Measurements from ENCODE around the gene RXRA. TPM values are rescaled to one million over a fixed set of nuclear protein-coding genes. Genes with fewer than 3 reads are reported as not detected.
A peak's percentile ranks its signal among the peaks of the same experiment; 100 is the strongest.

The RXRA gene
- total and polyA plus RNA-seq, 5 donors: 48.1 to 72.3 (median 62.2) TPM

DNA sequence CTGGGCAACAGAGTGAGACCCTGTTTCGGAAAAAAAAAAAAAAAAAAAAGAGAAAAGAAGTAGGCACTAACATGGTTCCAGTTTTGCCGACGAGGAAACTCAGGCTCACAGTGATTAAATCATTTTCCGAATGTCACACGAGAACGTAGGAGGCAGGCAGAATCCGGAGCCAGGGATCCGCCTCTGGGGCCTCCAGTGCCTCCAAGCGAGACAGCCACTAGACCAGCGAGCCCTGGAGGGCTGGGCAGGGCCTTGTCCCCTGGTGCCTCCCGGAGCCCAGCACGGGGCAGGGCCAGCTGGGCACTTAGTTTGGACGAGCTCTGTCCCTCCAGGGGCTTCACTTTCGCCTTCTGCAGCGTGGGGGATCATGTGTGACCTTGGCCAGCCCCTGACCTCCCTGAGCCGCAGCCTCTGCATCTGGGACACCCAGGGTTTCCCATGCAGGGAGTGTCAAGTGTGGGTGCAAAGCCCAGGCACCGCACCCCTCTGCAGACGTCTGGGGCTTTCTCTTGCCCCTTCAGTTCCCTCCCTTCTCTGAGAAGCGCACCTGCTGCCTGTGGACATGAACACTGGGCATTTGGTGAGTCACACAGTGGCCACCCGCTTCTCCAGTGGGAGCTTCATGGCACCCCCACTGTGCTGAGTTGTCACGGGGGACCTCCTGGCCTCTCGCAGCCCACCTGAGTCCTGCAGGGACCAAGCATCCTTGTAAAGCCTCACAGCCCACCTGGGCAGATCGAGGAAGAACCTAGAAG, 80.3 kb downstream of the RXRA start:
- ATAC-seq (peak; percentile 12 to 32), DNase-seq (peak; percentile 76 to 85 (median 83))
- Histone ChIP-seq H3K27me3 (ENCODE audit: control insufficient read depth, insufficient read depth) (no peaks in the 10 kb centered on the region), H3K4me1 (ENCODE audit: control insufficient read depth, insufficient read depth, low read length) (peaks cover 52% of the 10 kb centered on the region), H3K4me3 (ENCODE audit: low read length) (no peak overlapping the region), H3K27ac (ENCODE audit: low read length) (peak overlapping the region; percentile 61), H3K9me3 (ENCODE audit: control insufficient read depth, low read length) (no peaks in the 10 kb centered on the region)
- intact Hi-C loops (cut with DNase I): loop anchor here in 1 of 4 donors (5.0 kb wide), 2 partner anchors 39 to 69 kb away; no protein-coding TSS in a partner anchor
- WGBS: 42% methylated on average over 23 of the region's 23 CpGs

DNA sequence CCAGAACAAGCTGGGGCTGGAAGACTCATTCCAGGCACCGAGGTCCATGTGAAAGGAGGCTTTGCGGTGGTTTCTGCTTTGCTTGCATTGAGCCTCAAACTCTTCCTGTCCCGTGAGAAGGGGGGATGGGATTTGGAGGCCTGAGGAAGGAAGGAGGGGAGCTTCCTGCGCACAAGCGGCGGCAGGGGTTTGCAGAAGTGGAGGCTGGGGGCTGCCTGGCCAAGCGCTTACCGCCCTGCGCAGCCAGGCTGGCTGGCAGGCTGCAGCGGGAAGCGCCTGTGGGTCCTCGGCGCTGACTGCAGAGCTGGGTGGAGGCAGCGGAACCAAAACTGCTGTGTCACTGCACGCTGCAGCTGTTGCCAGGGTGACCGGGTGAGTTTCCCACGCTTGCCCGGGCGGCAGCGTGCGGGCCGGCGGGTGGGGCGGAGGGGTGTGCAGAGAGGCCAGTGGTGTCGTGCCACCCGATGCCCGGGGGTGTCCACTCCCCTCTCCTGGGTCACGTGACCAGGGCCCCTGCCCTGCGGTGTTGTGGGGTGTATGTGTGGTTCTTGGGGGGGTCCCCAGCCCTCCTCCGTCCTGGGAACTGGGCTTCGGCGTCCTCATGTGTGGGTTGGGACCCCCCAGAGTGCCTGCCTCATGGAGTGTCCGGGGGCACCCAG, 81.0 kb downstream of the RXRA start:
- ATAC-seq: peak; percentile 80 to 81
- intact Hi-C loops (cut with DNase I): loop anchor here in 1 of 4 donors (5.0 kb wide), 2 partner anchors 40 to 70 kb away; no protein-coding TSS in a partner anchor

DNA sequence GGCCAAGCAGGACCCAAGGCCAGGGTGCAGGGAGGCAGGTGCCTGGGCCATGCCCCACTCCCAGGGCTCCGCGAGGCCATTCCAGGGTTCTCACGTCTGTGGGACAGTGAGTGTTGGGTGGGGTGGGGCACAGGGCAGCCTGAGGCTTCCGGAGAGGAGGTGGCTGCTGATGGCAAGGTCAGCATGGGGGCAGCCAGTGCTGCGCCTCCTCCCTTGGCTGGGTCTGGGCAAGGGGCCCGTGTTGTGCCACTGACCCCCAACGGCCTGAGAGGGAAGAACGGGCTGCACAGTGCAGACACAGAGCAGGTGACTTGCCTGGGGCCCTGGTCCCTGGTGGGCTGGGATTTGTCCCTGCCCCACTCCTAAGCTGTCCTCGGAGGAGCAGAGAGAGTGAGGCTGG, 82.1 kb downstream of the RXRA start:
- Histone ChIP-seq H3K27me3 (ENCODE audit: control insufficient read depth, insufficient read depth) (no peaks in the 10 kb centered on the region), H3K9me3 (ENCODE audit: control insufficient read depth, low read length) (no peaks in the 10 kb centered on the region), H3K4me1 (ENCODE audit: control insufficient read depth, insufficient read depth, low read length) (peaks cover 57% of the 10 kb centered on the region), H3K27ac (ENCODE audit: low read length) (peak overlapping the region; percentile 1), H3K4me3 (ENCODE audit: low read length) (no peak overlapping the region)
- DNase-seq: peak; percentile 65 to 89 (median 82)
- ATAC-seq: peak; percentile 7 to 8
- 52% methylated on average over 9 of the region's 9 CpGs for WGBS
- intact Hi-C loops (cut with DNase I): loop anchor here in 1 of 4 donors (5.0 kb wide), 2 partner anchors 41 to 71 kb away; no protein-coding TSS in a partner anchor

More for the DNA sequence above, 81.0 kb downstream of the RXRA start:
- Histone ChIP-seq H3K9me3 (ENCODE audit: control insufficient read depth, low read length) (no peaks in the 10 kb centered on the region), H3K4me3 (ENCODE audit: low read length) (no peak overlapping the region), H3K27me3 (ENCODE audit: control insufficient read depth, insufficient read depth) (no peaks in the 10 kb centered on the region), H3K27ac (ENCODE audit: low read length) (peak overlapping the region; percentile 61), H3K4me1 (ENCODE audit: control insufficient read depth, insufficient read depth, low read length) (peaks cover 56% of the 10 kb centered on the region)
- 7% methylated on average over 33 of the region's 33 CpGs for whole genome bisulfite sequencing
- peak; percentile 94 to 97 (median 97) for DNase-seq

DNA sequence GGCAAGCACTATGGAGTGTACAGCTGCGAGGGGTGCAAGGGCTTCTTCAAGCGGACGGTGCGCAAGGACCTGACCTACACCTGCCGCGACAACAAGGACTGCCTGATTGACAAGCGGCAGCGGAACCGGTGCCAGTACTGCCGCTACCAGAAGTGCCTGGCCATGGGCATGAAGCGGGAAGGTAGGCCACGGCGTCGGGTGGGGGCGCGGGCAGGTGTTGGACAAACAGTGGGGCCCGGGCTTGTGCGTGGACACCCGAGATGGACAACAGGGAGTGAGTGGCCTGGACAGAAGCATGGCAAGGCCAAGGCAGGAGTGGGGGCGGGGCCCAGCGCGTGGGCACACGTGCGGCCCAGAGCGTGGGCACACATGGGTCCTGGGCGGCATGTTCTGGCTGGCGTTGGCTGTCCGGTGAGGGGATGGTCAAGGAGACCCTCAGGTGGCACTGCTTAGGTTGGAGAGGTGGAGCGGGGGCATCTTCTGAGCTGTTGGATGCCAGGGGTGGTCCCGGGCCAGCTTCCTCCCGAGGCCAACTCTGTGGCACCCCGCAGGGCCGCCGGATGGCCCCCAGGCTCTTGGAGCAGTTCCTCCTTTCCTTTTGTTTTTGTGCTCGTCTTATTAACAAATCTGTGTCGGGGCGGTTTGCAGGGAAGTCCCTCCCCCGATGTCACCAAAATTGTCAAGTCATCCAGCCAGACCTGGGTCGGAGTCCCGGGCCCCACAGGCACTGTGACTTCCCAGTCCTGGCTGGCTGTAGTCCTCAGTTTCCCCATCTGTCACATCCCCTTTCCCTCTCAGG, 82.9 kb downstream of the RXRA start:
- intact Hi-C loops (cut with DNase I): loop anchor here in 1 of 4 donors (5.0 kb wide), 2 partner anchors 42 to 72 kb away; no protein-coding TSS in a partner anchor
- H3K4me3 ChIP-seq (ENCODE audit: low read length): no peak overlapping the region

DNA sequence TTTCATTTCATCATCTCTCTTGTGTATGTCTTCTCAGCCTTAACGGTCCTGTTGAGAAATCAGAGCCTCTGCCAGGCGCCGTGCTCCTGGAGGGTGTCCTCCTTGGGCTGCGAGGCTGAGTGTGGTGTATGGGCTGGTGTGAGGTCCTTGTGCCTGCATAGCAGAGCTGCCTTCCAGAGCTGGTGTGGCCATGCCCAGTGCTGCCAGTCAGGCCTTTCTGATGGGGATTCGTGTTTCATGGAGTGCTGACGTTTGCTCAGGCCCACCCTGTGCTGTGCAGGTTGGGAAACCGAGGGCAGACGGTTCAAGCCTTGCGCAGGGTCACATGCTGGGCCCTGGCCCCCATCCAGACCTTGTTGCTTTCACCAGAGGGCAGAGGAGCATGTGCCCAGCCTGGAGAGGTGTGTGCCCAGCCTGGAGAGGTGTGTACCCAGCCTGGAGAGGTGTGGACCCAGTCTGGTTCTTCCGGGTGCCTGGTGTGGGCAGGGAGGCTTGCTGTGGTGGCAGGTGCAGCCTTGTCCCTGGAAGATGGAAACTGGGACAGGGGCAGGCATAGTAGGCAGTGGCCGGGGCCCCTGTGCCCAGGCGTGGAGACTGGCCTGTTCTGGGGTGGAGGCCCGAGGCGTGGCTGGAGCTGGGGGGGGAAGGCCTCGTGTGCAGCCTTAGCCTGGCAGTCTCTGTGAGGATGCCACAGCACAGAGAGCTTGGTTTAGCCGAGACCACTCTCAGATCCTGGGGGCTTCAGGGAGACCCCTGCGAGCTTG, 84.0 kb downstream of the RXRA start:
- WGBS: 69% methylated on average over 17 of the region's 17 CpGs
- peak in 1 of 3 donors; percentile 74 for DNase-seq
- no peak for ATAC-seq
- Histone ChIP-seq H3K9me3 (ENCODE audit: control insufficient read depth, low read length) (no peaks in the 10 kb centered on the region), H3K27ac (ENCODE audit: low read length) (no peak overlapping the region), H3K27me3 (ENCODE audit: control insufficient read depth, insufficient read depth) (no peaks in the 10 kb centered on the region), H3K4me1 (ENCODE audit: control insufficient read depth, insufficient read depth, low read length) (peaks cover 44% of the 10 kb centered on the region), H3K4me3 (ENCODE audit: low read length) (no peak overlapping the region)
- intact Hi-C loops (cut with DNase I): no loop called here

More for the DNA sequence above, 82.9 kb downstream of the RXRA start:
- no peaks in the 10 kb centered on the region for H3K9me3 ChIP-seq (ENCODE audit: control insufficient read depth, low read length)
- DNase-seq: no peak
- H3K27me3 ChIP-seq (ENCODE audit: control insufficient read depth, insufficient read depth): no peaks in the 10 kb centered on the region
- peaks cover 54% of the 10 kb centered on the region for H3K4me1 ChIP-seq (ENCODE audit: control insufficient read depth, insufficient read depth, low read length)
- no peak overlapping the region for H3K27ac ChIP-seq (ENCODE audit: low read length)
- ATAC-seq: no peak
- 81% methylated on average over 40 of the region's 40 CpGs for WGBS

DNA sequence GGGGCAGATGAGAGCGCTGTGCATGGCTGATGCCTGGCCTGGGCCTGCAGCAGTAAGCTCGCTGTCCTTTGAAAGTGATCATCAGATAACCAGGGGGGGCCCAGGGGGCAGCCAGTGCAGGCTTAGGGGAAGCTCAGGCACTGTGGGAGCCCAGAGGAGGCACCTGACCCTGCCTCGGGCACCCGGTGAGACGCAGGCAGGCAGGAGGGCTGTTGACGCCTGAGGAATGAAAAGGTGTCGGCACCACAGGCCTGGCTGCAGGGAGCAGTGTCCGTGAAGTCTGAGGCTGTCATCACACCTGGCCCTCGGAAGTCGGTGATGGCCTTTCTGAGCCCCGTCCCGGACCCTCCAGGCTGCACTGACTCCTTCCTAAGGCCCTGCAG, 84.6 kb downstream of the RXRA start:
- Histone ChIP-seq H3K4me1 (ENCODE audit: control insufficient read depth, insufficient read depth, low read length) (peaks cover 42% of the 10 kb centered on the region), H3K9me3 (ENCODE audit: control insufficient read depth, low read length) (no peaks in the 10 kb centered on the region), H3K27me3 (ENCODE audit: control insufficient read depth, insufficient read depth) (no peaks in the 10 kb centered on the region), H3K4me3 (ENCODE audit: low read length) (no peak overlapping the region), H3K27ac (ENCODE audit: low read length) (no peak overlapping the region)
- intact Hi-C loops (cut with DNase I): no loop called here
- 71% methylated on average over 12 of the region's 12 CpGs for WGBS
- DNase-seq (no peak), ATAC-seq (no peak)

DNA sequence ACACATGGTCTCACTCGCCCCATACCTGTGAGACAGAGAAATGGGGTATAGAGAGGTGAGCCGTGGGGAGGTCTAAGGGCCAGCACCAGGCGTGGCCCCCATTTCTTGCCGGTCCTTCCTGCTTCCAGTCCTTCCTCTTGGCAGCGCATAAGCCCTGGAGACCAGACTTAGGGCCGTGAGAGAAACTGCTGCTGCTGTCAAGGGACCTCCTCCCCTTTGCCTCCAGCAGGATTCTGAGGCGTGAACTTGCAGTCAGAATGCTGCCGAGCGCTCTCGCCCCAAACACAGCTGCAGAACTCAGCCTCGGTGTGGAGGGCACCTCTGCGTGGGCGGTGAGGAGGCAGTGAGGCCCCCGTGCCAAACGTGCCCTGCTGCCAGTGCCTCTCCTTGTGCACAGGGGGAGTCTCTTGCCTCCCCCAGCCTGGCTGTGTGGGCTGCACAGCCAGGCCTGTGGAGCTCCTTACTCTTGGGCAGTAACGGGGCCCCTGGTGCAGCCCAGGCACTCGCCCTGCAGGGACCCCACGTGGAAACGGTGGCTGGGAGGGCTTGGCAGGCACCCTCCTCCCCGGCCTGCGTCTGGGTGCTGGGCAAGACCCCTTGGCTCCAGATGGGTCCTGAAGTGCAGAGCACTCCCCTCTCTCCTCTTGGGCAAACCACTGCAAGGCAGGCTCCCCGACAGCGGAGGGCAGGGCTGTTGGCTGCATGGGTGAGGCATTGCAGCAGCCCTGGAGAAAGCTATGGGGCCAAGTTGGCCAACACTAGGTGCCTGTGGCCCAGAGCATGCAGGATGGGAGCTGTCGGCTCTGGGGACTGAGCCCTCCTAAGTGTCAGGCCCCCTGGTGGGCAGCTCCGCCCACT, 85.4 kb downstream of the RXRA start:
- H3K9me3 ChIP-seq (ENCODE audit: control insufficient read depth, low read length): no peaks in the 10 kb centered on the region
- DNase-seq (peak; percentile 65 to 85 (median 83)), ATAC-seq (peak in 1 of 2 donors; percentile 12)
- intact Hi-C loops (cut with DNase I): no loop called here
- H3K27me3 ChIP-seq (ENCODE audit: control insufficient read depth, insufficient read depth): no peaks in the 10 kb centered on the region
- no peak overlapping the region for H3K27ac ChIP-seq (ENCODE audit: low read length)
- no peak overlapping the region for H3K4me3 ChIP-seq (ENCODE audit: low read length)
- WGBS: 35% methylated on average over 25 of the region's 25 CpGs
- peaks cover 37% of the 10 kb centered on the region for H3K4me1 ChIP-seq (ENCODE audit: control insufficient read depth, insufficient read depth, low read length)

DNA sequence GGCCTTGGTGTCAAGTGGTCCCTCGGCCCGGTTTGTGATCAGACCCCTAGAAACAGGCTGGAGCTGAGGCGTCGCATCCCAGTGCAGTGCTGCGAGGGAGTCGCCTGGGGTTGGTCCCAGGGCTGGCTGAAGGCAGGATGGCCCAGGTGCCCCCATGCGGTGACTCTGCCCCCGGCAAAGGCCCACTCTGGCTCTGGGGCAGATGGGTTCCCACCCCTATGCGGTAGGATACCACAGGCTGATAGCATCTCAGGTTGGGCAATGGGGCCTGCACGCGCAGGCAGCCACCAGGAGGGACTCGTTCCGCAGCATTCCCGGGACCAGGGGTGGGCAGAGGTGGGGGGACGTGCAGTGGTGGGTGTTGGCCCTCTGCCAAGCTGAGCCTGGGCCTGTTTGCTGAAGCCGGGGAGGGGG, 86.0 kb downstream of the RXRA start:
- Histone ChIP-seq H3K4me3 (ENCODE audit: low read length) (no peak overlapping the region), H3K27ac (ENCODE audit: low read length) (no peak overlapping the region), H3K9me3 (ENCODE audit: control insufficient read depth, low read length) (no peaks in the 10 kb centered on the region), H3K4me1 (ENCODE audit: control insufficient read depth, insufficient read depth, low read length) (peaks cover 32% of the 10 kb centered on the region), H3K27me3 (ENCODE audit: control insufficient read depth, insufficient read depth) (no peaks in the 10 kb centered on the region)
- intact Hi-C loops (cut with DNase I): no loop called here
- ATAC-seq (no peak), DNase-seq (no peak)
- 70% methylated on average over 16 of the region's 16 CpGs for WGBS

- DNase-seq (no peak), ATAC-seq (no peak)
- peak overlapping the region; percentile 46 for H3K27ac ChIP-seq (ENCODE audit: low read length)
- H3K9me3 ChIP-seq (ENCODE audit: control insufficient read depth, low read length): no peaks in the 10 kb centered on the region
- H3K4me1 ChIP-seq (ENCODE audit: control insufficient read depth, insufficient read depth, low read length): peaks cover 24% of the 10 kb centered on the region
- WGBS: 75% methylated on average over 13 of the region's 13 CpGs
- no peak overlapping the region for H3K4me3 ChIP-seq (ENCODE audit: low read length)
- no peaks in the 10 kb centered on the region for H3K27me3 ChIP-seq (ENCODE audit: control insufficient read depth, insufficient read depth)
- intact Hi-C loops (cut with DNase I): no loop called here
Measured at GRCh38 chr9:134413112-134413715, 87.0 kb downstream of the RXRA start.

Measured in right cardiac atrium (tissue), 5 donors.